ENCODE results near the gene FLNB. TPM values are rescaled to one million over a fixed set of nuclear protein-coding genes. Genes with fewer than 3 reads are reported as not detected.

The FLNB gene
- polyA plus RNA-seq, 1 of the 3 experiments (the other 2 are of a cell fraction) = 127 TPM

DNA sequence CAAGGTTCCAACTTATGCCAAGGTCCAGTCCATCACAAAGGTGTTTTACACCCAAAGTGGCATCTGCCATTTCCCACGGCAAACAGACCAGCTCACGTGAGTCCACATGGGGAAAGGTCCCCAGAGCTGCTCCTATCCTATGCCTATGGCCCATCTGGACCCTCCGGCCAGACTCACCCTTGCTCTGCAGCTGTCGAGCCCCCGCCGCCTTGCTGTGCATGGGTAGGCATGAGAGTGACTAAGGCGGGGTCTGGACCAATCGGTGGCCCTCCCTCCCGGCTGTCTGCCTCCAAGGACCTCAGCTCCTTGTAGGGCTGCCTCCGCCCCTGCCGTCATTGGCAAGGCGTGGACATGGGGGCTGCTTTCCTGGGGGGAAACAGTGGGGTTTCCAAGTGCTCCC is 175.7 kb downstream of the FLNB start:
- Histone ChIP-seq H2AFZ (ENCODE audit: low read depth) (no peak overlapping the region), H3K79me2 (ENCODE audit: insufficient read depth) (no peaks in the 10 kb centered on the region), H3K36me3 (replicated peaks in 1 of 2; ENCODE audit: control insufficient read depth in 1 of 2, insufficient read depth in 2 of 2, low read length in 1 of 2) (no peaks in the 10 kb centered on the region), H3K9ac (no peak overlapping the region), H4K20me1 (ENCODE audit: insufficient read depth) (no peaks in the 10 kb centered on the region), H3K4me2 (no peak overlapping the region), H3K27ac (ENCODE audit: low read depth in 2 of 2, low read length in 1 of 2) (no peak overlapping the region), H3K27me3 (ENCODE audit: insufficient read depth) (no peaks in the 10 kb centered on the region), H3K4me3 (ENCODE audit: low read depth in 2 of 2, low read length in 1 of 2) (no peak overlapping the region), H3F3A (replicated peaks; ENCODE audit: insufficient read depth) (no peaks in the 10 kb centered on the region), H3K9me2 (no peaks in the 10 kb centered on the region), H3K9me3 (no peaks in the 10 kb centered on the region), H3K4me1 (ENCODE audit: control insufficient read depth in 1 of 2, insufficient read depth in 2 of 2, low read depth in 1 of 2, low read length in 1 of 2) (no peaks in the 10 kb centered on the region)
- ChIA-PET POLR2A (no interaction called here), CTCF (interaction anchor here (0.6 to 2.9 kb wide), 8 partner anchors 11 to 122 kb away, joined by 3 to 18 read pairs (median 4); partner anchors contain the start of genes HTD2 and RPP14)
- 93% methylated on average over 12 of the region's 12 CpGs for WGBS (ENCODE audit: low lambda C conversion rate)
- DNase-seq = no peak
- TF ChIP-seq POLR2AphosphoS5 (IDR thresholded peaks at IDR 0.05; ENCODE audit: low read depth, low read length) = no peak
- TF ChIP-seq RFX5 (IDR thresholded peaks at IDR 0.05; ENCODE audit: low read length) = no peak
- TF ChIP-seq NFIC (IDR thresholded peaks at IDR 0.05; ENCODE audit: borderline replicate concordance) = no peak
- no peak for TF ChIP-seq EZH2phosphoT487 (IDR thresholded peaks at IDR 0.05; ENCODE audit: borderline replicate concordance, low read depth)
- no peak for TF ChIP-seq EP300 (IDR thresholded peaks at IDR 0.05; ENCODE audit: borderline replicate concordance in 1 of 2, low read depth in 1 of 2, low read length in 1 of 2)
- no peak for TF ChIP-seq RCOR1 (IDR thresholded peaks at IDR 0.05; ENCODE audit: low read length)
- TF ChIP-seq, protein P1, sequence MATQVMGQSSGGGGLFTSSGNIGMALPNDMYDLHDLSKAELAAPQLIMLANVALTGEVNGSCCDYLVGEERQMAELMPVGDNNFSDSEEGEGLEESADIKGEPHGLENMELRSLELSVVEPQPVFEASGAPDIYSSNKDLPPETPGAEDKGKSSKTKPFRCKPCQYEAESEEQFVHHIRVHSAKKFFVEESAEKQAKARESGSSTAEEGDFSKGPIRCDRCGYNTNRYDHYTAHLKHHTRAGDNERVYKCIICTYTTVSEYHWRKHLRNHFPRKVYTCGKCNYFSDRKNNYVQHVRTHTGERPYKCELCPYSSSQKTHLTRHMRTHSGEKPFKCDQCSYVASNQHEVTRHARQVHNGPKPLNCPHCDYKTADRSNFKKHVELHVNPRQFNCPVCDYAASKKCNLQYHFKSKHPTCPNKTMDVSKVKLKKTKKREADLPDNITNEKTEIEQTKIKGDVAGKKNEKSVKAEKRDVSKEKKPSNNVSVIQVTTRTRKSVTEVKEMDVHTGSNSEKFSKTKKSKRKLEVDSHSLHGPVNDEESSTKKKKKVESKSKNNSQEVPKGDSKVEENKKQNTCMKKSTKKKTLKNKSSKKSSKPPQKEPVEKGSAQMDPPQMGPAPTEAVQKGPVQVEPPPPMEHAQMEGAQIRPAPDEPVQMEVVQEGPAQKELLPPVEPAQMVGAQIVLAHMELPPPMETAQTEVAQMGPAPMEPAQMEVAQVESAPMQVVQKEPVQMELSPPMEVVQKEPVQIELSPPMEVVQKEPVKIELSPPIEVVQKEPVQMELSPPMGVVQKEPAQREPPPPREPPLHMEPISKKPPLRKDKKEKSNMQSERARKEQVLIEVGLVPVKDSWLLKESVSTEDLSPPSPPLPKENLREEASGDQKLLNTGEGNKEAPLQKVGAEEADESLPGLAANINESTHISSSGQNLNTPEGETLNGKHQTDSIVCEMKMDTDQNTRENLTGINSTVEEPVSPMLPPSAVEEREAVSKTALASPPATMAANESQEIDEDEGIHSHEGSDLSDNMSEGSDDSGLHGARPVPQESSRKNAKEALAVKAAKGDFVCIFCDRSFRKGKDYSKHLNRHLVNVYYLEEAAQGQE (IDR thresholded peaks at IDR 0.05; ENCODE audit: low read depth, low read length) = no peak
- TF ChIP-seq NRF1 (IDR thresholded peaks at IDR 0.05; ENCODE audit: low read depth, low read length) = no peak
- TF ChIP-seq, protein P2, sequence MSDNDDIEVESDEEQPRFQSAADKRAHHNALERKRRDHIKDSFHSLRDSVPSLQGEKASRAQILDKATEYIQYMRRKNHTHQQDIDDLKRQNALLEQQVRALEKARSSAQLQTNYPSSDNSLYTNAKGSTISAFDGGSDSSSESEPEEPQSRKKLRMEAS (IDR thresholded peaks at IDR 0.05; ENCODE audit: low read depth) = no peak
- TF ChIP-seq, protein P3, sequence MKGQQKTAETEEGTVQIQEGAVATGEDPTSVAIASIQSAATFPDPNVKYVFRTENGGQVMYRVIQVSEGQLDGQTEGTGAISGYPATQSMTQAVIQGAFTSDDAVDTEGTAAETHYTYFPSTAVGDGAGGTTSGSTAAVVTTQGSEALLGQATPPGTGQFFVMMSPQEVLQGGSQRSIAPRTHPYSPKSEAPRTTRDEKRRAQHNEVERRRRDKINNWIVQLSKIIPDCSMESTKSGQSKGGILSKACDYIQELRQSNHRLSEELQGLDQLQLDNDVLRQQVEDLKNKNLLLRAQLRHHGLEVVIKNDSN (IDR thresholded peaks at IDR 0.05; ENCODE audit: borderline replicate concordance, low read depth) = no peak
- no peak for TF ChIP-seq FOSL2 (IDR thresholded peaks at IDR 0.05; ENCODE audit: borderline replicate concordance, low read depth)
- no peak for TF ChIP-seq ELF1 (IDR thresholded peaks at IDR 0.05)
- TF ChIP-seq SIN3A (IDR thresholded peaks at IDR 0.05; ENCODE audit: borderline replicate concordance, low read depth, low read length) = no peak
- TF ChIP-seq, protein P4, sequence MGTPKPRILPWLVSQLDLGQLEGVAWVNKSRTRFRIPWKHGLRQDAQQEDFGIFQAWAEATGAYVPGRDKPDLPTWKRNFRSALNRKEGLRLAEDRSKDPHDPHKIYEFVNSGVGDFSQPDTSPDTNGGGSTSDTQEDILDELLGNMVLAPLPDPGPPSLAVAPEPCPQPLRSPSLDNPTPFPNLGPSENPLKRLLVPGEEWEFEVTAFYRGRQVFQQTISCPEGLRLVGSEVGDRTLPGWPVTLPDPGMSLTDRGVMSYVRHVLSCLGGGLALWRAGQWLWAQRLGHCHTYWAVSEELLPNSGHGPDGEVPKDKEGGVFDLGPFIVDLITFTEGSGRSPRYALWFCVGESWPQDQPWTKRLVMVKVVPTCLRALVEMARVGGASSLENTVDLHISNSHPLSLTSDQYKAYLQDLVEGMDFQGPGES (IDR thresholded peaks at IDR 0.05; ENCODE audit: low read depth, low read length) = no peak
- TF ChIP-seq, protein P5, sequence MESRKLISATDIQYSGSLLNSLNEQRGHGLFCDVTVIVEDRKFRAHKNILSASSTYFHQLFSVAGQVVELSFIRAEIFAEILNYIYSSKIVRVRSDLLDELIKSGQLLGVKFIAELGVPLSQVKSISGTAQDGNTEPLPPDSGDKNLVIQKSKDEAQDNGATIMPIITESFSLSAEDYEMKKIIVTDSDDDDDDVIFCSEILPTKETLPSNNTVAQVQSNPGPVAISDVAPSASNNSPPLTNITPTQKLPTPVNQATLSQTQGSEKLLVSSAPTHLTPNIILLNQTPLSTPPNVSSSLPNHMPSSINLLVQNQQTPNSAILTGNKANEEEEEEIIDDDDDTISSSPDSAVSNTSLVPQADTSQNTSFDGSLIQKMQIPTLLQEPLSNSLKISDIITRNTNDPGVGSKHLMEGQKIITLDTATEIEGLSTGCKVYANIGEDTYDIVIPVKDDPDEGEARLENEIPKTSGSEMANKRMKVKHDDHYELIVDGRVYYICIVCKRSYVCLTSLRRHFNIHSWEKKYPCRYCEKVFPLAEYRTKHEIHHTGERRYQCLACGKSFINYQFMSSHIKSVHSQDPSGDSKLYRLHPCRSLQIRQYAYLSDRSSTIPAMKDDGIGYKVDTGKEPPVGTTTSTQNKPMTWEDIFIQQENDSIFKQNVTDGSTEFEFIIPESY (IDR thresholded peaks at IDR 0.05; ENCODE audit: borderline replicate concordance, low read depth) = no peak

All from SK-N-SH (cell line).